Urinary bladder (tissue), 4 donors: ENCODE measurements around the gene ADGRD1. TPM values are rescaled to one million over a fixed set of nuclear protein-coding genes. Genes with fewer than 3 reads are reported as not detected.

Experiments
- DNase-seq: peaks from one replicate; pipeline ENCODE4 v3.0.0-alpha.2; 2015; ENCODE audit errors: extremely low spot score
- H3K27ac ChIP-seq: one replicate; pipeline ENCODE4 v1.5.1; 2013; ENCODE audit warnings: low read depth, mild to moderate bottlenecking, moderate library complexity
- H3K36me3 ChIP-seq: one replicate; pipeline ENCODE4 v1.6.1; 2013; ENCODE audit warnings: mild to moderate bottlenecking, moderate library complexity; ENCODE audit not compliant: insufficient read depth
- H3K4me1 ChIP-seq: one replicate; pipeline ENCODE4 v1.6.1; 2013; ENCODE audit warnings: mild to moderate bottlenecking, moderate library complexity; ENCODE audit not compliant: insufficient read depth
- H3K4me3 ChIP-seq: one replicate; pipeline ENCODE4 v1.5.1; 2013; ENCODE audit warnings: low read depth, low read length
- WGBS: extraction: QIAGEN DNeasy Blood & Tissue Kit; methylation state at CpG from one replicate; pipeline ENCODE4 v1.1.7; 2013; 5-methylcytosine and 5-hydroxymethylcytosine counted together
- polyA plus RNA-seq: library from polyadenylated mRNA; stranded (reverse); fragments of 200-250 nt; gene quantifications from one replicate; pipeline ENCODE4 v1.2.3, GENCODE V29; 2013
- total RNA-seq: library from RNA; depleted of rRNA; stranded (reverse); fragments of >200 nt; gene quantifications from one replicate; pipeline ENCODE4 v1.2.3, GENCODE V29; 2014
- donor health status: healthy with polysubstance abuse.
- donor health status: healthy.

ADGRD1 gene
- total and polyA plus RNA-seq, 2 donors, result 60.1 to 62.3 TPM

DNA sequence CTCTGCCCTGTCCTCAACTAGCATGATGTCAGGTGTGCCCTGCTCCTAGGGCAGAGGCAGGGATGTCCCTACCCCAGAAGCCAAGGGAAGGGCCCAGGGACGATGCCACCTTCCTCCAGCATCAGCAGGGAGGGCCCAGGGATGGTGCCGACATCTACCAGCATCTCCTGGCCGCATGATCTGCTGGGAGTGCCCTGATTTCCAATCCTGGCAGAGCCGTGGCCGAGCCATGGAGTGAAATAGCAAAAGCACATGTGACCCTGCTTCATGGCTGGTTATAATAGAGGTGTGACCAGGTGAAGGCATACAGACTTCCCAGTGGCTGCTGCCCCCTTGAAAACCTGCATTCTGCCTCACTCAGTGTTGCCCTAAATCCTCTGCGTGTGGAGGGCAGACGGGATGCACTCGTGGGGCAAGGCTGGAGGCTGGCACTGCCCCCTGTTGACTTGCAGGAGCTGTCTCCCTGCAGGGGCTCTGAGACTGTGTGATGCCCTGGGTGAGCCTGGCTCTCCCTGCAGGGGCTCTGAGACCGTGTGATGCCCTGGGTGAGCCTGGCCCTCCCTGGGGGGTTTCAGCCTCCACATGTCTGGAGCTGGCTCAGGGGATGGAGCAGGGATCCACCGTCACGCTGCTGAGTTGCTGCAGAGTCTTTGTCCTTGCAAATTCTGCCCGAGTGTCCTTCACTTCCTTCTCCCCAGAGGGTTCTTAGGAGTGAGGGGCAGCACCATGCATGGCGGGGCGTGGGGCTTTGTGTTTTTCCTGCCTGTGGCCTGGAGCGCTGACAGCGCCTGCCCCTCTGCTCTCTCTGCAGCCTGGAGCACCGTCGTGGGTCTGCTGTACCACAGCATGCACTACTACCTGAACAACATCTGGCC lies 51.7 kb downstream of the ADGRD1 start:
- 84% methylated on average over 18 of the region's 18 CpGs for WGBS
- Histone ChIP-seq H3K4me3 (no peak overlapping the region), H3K27ac (no peak overlapping the region), H3K4me1 (no peaks in the 10 kb centered on the region), H3K36me3 (no peaks in the 10 kb centered on the region)
- DNase-seq, result no peak

DNA sequence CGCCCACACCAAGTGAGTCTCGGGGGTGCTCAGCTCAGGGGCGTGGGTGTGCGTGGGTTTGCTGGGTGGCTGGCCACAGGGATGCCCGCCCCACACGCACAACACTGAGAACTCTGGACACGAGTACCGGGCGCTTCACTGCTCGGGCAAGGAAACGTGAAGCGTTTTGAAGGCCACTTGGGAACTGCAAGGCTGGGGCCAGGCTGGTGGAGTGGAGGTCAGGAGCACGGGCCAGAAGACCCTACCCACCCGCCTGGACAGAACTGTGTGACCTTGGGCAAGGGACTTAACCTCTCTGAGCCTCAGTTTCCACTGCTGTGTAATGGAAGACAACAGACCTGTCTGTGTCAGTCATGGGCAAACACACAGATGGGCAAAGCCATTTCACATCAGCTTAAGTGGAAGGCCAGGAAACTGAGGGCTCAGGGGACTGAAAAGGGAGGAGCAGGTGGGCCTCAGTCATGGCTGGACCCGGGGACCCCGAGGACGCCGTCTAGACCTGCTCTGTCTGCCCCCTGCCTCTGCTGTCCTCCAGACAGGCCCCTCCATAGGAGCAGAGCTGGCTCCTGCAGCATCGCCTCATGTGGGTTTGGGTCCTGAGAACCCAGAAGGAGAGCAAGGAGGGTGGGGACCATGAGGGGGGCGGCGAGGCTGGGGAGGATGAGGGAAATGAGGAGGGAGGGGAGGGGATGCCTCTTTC lies 52.5 kb downstream of the ADGRD1 start:
- Histone ChIP-seq H3K4me1 (no peaks in the 10 kb centered on the region), H3K27ac (no peak overlapping the region), H3K36me3 (no peaks in the 10 kb centered on the region), H3K4me3 (no peak overlapping the region)
- WGBS, result 86% methylated on average over 21 of the region's 21 CpGs
- no peak for DNase-seq

DNA sequence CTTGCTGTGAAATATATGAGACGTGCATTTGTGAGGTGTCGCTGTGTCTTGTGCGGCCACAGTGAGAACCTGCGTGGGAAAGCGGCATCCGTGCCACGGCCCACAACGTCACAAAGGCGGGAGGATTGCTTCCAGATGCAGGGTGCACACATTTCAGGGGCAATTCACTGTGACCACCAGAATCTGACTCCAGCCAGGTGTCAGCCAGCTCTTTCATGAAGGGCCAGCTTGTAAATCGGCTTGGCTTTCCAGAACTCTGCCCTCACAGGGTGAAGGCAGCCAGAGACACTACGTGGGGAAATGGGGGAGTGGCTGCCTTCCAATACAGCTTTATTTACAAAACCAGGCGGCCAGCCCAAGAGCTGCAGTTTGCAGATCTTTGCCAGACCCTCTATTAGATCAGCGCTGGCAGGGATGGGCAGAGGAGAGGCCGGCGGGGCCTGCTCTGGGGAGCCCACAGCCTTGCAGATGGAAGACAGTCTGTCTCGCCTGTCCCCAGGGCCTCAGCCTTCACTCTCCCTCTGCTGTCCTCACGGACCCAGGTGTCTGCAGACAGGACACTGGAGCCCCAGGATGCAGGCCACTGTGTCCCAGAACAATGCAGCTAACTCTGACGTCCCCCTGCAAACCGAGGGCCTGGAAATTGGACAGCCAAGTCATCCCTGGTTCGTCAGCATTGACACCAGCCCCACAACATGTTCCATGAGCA lies 53.5 kb downstream of the ADGRD1 start:
- Histone ChIP-seq H3K4me1 (no peaks in the 10 kb centered on the region), H3K4me3 (no peak overlapping the region), H3K27ac (no peak overlapping the region), H3K36me3 (no peaks in the 10 kb centered on the region)
- WGBS, result 30% methylated on average over 20 of the region's 20 CpGs
- peak; percentile 31 for DNase-seq

- WGBS, result 54% methylated on average over 3 of the region's 3 CpGs
Measured at GRCh38 chr12:131007740-131008117, 54.0 kb downstream of the ADGRD1 start.

DNA sequence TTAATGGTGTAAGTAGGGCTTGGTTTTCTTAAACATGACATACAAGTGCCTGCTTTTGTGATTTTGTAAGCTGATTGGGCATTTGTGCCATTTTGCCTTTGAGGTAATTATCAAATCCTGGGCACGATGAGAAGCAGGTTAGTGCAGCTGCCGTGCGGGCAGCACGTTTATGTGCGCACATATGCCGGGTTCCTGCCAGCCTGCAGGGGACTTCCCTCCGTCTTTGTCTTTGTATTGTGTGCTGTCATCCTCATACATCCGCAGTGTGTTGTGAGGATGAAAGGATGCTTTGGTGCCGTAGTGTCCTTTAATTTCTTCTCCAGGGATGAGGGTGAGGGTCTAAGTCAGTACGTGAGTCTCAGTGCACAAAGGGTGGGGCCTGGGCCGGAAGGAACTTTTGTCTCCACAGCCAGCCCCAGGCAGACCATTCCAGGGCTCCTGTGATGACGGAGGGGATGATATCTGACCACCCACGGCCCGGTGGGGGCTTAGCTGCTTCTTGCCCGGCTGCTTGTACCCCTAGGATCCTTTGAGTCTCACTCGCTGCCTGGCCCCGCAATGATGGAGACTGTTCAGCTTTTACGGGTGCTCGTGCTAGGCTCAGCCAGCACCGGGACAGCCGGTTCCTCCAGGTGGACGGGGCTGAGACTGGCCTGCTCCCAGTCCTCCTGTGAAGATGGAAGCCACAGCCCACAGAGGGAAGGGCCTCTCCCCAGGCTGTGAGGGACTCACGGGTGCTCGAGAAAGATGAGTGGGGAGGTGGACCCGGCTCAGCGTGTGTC lies 54.6 kb downstream of the ADGRD1 start:
- DNase-seq, result no peak
- no peaks in the 10 kb centered on the region for H3K4me1 ChIP-seq
- no peak overlapping the region for H3K27ac ChIP-seq
- no peaks in the 10 kb centered on the region for H3K36me3 ChIP-seq
- WGBS, result 82% methylated on average over 26 of the region's 26 CpGs
- no peak overlapping the region for H3K4me3 ChIP-seq

More at GRCh38 chr12:131007740-131008117, 54.0 kb downstream of the ADGRD1 start:
- Histone ChIP-seq H3K27ac (no peak overlapping the region), H3K36me3 (no peaks in the 10 kb centered on the region), H3K4me1 (no peaks in the 10 kb centered on the region), H3K4me3 (no peak overlapping the region)
- no peak for DNase-seq

DNA sequence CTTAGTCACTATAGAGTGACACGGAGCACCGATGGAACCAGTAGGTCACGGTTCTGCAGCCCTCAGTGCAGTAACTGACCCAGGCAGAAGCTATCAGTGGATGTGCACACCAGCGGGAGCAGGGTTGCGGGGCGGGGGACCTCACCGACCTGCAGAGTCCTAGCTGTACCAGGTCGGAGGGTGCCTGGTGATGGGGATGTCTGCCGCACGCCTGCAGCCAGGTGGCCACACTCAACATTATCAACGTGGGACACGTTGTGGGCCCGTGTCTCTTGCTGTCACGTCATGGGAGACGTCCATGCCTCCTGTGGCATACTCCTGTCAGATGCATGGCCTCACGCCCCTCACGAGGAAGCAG lies 55.2 kb downstream of the ADGRD1 start:
- Histone ChIP-seq H3K4me3 (no peak overlapping the region), H3K27ac (no peak overlapping the region), H3K4me1 (no peaks in the 10 kb centered on the region), H3K36me3 (no peaks in the 10 kb centered on the region)
- WGBS, result 90% methylated on average over 17 of the region's 17 CpGs
- no peak for DNase-seq

DNA sequence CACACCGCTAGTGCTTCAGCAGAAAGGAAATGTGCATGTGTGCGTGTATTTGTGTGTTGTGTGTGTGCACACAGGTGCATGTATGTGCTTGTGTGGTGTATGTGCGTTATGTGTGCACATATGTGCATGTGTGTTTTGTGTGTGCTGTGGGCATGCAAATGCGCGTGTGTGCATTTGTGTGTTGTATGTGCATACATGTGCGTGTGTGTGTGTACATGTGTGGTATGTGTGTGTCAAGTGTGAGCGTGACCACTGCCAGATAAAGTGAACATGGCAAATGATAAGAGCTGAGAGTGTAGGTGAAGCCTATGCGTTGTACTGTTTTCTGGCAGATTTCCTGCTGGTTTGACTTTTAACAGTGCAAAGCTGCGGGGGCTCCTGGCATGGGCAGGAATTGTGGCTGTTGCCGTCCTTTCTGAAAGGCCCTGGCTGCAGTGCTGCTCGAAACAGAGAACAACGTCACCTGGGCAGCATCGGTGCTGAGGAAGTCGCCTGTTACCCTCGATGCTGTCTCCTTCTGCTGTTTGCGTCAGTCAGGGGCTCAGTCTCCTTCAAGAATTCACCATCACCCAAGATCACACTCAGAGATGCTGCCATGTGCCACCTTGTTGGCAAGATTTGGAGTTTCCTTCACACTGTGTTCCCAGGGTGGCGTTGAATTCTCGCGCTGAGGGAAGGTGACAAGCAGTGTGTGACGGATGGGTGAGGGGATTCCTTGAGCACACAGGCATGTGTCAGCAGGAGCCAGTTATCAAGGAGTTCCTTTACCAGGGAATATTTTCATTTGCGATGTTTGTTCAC lies 56.1 kb downstream of the ADGRD1 start:
- WGBS, result 84% methylated on average over 21 of the region's 21 CpGs
- no peaks in the 10 kb centered on the region for H3K4me1 ChIP-seq
- H3K4me3 ChIP-seq, result no peak overlapping the region
- H3K36me3 ChIP-seq, result no peaks in the 10 kb centered on the region
- DNase-seq, result no peak
- no peak overlapping the region for H3K27ac ChIP-seq

DNA sequence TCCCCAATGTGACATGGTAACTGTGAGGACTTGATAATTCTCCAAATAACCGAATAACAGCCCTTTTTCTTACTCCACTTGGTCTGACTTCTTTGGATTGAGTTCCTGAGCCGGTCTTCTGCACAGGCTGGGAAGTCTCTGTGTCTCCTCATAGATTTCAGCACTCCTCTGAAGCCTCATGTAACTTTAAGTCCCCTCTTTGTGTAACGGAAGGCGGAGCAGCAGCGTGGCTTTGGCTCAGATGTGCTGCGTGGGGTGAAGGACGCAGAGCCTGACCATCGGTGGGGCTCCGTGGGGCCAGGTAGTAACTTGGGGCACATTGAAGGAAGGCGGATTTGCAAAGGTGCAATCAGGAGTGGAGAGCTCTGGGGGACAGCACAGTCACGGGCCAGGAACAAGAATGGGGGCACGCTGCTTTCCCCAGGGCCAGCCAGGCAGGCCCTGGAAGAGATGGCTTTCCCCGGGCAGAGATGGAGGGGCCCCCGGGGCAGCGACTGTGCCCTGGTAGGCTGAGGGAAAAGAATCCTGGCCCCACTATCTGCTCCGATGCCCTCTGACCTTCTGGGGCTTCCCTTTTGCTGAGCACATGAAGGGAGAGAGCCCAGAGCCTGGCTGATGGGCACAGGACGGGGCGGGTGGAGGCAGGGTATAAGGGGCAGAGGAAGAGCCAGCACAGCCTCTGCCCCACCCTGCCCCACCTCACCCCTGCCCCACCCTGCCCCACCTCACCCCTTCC lies 56.9 kb downstream of the ADGRD1 start:
- no peak overlapping the region for H3K27ac ChIP-seq
- H3K4me1 ChIP-seq, result no peaks in the 10 kb centered on the region
- DNase-seq, result no peak
- WGBS, result 78% methylated on average over 18 of the region's 18 CpGs
- no peaks in the 10 kb centered on the region for H3K36me3 ChIP-seq
- H3K4me3 ChIP-seq, result no peak overlapping the region

GRCh38 chr12:131011165-131012079 lies 57.7 kb downstream of the ADGRD1 start:
- H3K4me3 ChIP-seq, result no peak overlapping the region
- H3K27ac ChIP-seq, result no peak overlapping the region
- DNase-seq, result no peak
- no peaks in the 10 kb centered on the region for H3K4me1 ChIP-seq
- WGBS, result 84% methylated on average over 40 of the region's 40 CpGs
- no peaks in the 10 kb centered on the region for H3K36me3 ChIP-seq

GRCh38 chr12:131012279-131013069 lies 58.8 kb downstream of the ADGRD1 start:
- no peaks in the 10 kb centered on the region for H3K4me1 ChIP-seq
- 69% methylated on average over 23 of the region's 23 CpGs for WGBS
- no peak for DNase-seq
- no peaks in the 10 kb centered on the region for H3K36me3 ChIP-seq
- H3K27ac ChIP-seq, result no peak overlapping the region
- H3K4me3 ChIP-seq, result no peak overlapping the region

DNA sequence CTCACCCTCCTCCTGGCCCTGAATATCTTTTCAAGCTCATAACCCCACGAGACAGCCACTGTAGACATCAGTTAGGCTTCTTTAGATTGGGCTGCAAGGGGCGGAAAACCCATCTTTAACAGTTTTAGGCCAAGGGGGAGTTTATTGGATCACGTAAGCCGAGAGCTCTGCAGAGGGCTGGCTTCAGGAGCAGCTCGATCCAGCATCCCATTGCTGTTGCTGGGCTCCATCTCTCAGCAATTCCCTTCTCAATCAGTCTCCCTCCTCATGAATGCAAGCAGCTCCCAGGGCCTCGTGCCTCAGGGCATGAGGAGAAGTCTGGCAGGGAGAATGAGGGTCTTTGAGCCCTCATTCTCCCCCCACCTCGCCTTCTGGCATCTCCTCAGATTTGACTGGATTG lies 59.4 kb downstream of the ADGRD1 start:
- DNase-seq, result no peak
- 96% methylated on average over 7 of the region's 7 CpGs for WGBS
- no peak overlapping the region for H3K27ac ChIP-seq

More for the DNA sequence above, 59.4 kb downstream of the ADGRD1 start:
- no peaks in the 10 kb centered on the region for H3K4me1 ChIP-seq
- H3K36me3 ChIP-seq, result no peaks in the 10 kb centered on the region
- no peak overlapping the region for H3K4me3 ChIP-seq
